ENCODE measurements around the gene AP3B1. TPM values are rescaled to one million over a fixed set of nuclear protein-coding genes. Genes with fewer than 3 reads are reported as not detected.

The AP3B1 gene
- total RNA-seq, 1 experiment from 2014 or later: 41.8 TPM

DNA sequence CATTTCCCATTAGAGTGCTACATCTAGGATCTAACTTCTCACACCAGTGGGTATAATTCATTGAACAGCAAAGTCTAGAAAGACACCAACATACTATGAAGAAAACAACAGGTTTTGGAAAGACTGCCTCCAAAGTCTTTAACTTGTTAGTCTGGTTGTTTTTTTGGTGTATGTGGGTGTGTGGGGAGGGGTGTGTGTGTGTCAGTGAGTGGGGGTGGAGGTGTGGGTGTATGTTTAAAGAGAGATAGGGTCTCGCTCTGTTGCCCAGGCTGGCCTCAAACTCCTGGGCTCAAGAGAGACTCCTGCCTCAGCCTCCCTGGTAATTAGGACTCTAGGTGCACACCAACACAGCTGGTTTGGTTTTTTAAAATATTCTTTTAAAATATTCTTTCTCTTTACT, 59.7 kb downstream of the AP3B1 start:
- Histone ChIP-seq H3K9ac (ENCODE audit: extremely low read depth, insufficient read length, low read length) (no peak overlapping the region), H3K18ac (ENCODE audit: insufficient read length, low read depth, low read length) (no peak overlapping the region), H3T11ph (ENCODE audit: low read length) (no peak overlapping the region), H4K91ac (ENCODE audit: insufficient read length, low read depth, low read length) (no peak overlapping the region), H3K9me3 (ENCODE audit: control insufficient read depth, low read depth, low read length) (no peaks in the 10 kb centered on the region), H4K8ac (replicated peaks; ENCODE audit: insufficient read length, low read depth, low read length) (no peak overlapping the region), H3K23me2 (ENCODE audit: insufficient read length, low read depth, low read length, poor library complexity, severe bottlenecking) (no peaks in the 10 kb centered on the region), H2BK12ac (ENCODE audit: insufficient read length, low read depth, low read length) (no peak overlapping the region), H3K79me1 (ENCODE audit: insufficient read depth, low read depth, low read length, poor library complexity, severe bottlenecking) (no peaks in the 10 kb centered on the region), H2BK15ac (ENCODE audit: low read depth, low read length) (no peak overlapping the region), H2AK5ac (ENCODE audit: insufficient read length, low read length) (no peak overlapping the region), H3K4ac (ENCODE audit: low read depth, low read length) (no peak overlapping the region), H3K56ac (ENCODE audit: insufficient read length, low read depth, low read length) (no peak overlapping the region), H2BK5ac (ENCODE audit: insufficient read length, low read length) (no peak overlapping the region), H3K4me1 (ENCODE audit: insufficient read depth, low read length) (no peaks in the 10 kb centered on the region), H3K4me2 (ENCODE audit: insufficient read depth, insufficient read length, low read length) (no peak overlapping the region), H4K5ac (ENCODE audit: insufficient read length, low read depth, low read length) (no peak overlapping the region), H4K20me1 (ENCODE audit: control insufficient read depth, insufficient read depth, insufficient read length) (no peaks in the 10 kb centered on the region), H2BK20ac (ENCODE audit: low read depth, low read length, poor library complexity, severe bottlenecking) (no peak overlapping the region), H2AFZ (ENCODE audit: low read length) (no peak overlapping the region), H3K27me3 (ENCODE audit: insufficient read depth, low read length) (no peaks in the 10 kb centered on the region), H2BK120ac (ENCODE audit: low read depth, low read length, poor library complexity, severe bottlenecking) (no peak overlapping the region), H3K27ac (ENCODE audit: insufficient read length, low read depth, low read length) (no peak overlapping the region), H3K23ac (ENCODE audit: insufficient read length, low read depth, low read length) (no peak overlapping the region), H3K14ac (ENCODE audit: insufficient read depth, low read length) (no peak overlapping the region), H3K79me2 (ENCODE audit: insufficient read depth, low read length) (no peaks in the 10 kb centered on the region)
- no peaks in the 10 kb centered on the region for H3K4me1 Mint-ChIP-seq
- H3K4me3 Mint-ChIP-seq: no peak overlapping the region
- no peak overlapping the region for H3K27ac Mint-ChIP-seq
- TF ChIP-seq, protein P1, sequence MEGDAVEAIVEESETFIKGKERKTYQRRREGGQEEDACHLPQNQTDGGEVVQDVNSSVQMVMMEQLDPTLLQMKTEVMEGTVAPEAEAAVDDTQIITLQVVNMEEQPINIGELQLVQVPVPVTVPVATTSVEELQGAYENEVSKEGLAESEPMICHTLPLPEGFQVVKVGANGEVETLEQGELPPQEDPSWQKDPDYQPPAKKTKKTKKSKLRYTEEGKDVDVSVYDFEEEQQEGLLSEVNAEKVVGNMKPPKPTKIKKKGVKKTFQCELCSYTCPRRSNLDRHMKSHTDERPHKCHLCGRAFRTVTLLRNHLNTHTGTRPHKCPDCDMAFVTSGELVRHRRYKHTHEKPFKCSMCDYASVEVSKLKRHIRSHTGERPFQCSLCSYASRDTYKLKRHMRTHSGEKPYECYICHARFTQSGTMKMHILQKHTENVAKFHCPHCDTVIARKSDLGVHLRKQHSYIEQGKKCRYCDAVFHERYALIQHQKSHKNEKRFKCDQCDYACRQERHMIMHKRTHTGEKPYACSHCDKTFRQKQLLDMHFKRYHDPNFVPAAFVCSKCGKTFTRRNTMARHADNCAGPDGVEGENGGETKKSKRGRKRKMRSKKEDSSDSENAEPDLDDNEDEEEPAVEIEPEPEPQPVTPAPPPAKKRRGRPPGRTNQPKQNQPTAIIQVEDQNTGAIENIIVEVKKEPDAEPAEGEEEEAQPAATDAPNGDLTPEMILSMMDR (conservative IDR thresholded peaks at IDR 0.05): no peak
- peaks cover under 1 to 6% of the 10 kb centered on the region in 2 experiments; a peak in 3 of 5 replicates for H3K9me3 Mint-ChIP-seq
- no CpG with 5 or more reads among the region's 1 CpG for WGBS (ENCODE audit: extremely low coverage, insufficient read length, low lambda C conversion rate)
- peaks cover 7 to 23% (median 15%) of the 10 kb centered on the region in 3 experiments for H3K36me3 Mint-ChIP-seq (ENCODE audit: insufficient read depth in 1 of 3, low read depth in 3 of 3)
- no peak for DNase-seq
- H3K27me3 Mint-ChIP-seq (ENCODE audit: low read depth): no peaks in the 10 kb centered on the region

Data from H9 (cell line).